H9 (cell line): ENCODE results near the gene CYP2D6. TPM values are rescaled to one million over a fixed set of nuclear protein-coding genes. Genes with fewer than 3 reads are reported as not detected.
A peak's percentile ranks its signal among the peaks of the same experiment; 100 is the strongest.

Source experiments
- DNase-seq: peaks from one replicate; pipeline ENCODE4 v3.0.0-alpha.2; 2017
- H2AFZ ChIP-seq: one replicate; pipeline ENCODE4 v1.6.1; 2013; ENCODE audit warnings: mild to moderate bottlenecking, low read length, control low read depth, moderate library complexity
- H2AK5ac ChIP-seq: 2 replicates; pipeline ENCODE4 v1.6.1; 2013; ENCODE audit warnings: low read length, control low read depth, mixed read lengths; ENCODE audit not compliant: insufficient read length
- H2BK120ac ChIP-seq: one replicate; pipeline ENCODE4 v1.6.1; 2013; ENCODE audit warnings: low read depth, mild to moderate bottlenecking, low read length, control low read depth, inconsistent platforms; ENCODE audit not compliant: poor library complexity, severe bottlenecking
- H2BK12ac ChIP-seq: 2 replicates; pipeline ENCODE4 v1.6.1; 2013; ENCODE audit warnings: low read length, control low read depth, mixed read lengths, low read depth; ENCODE audit not compliant: insufficient read length
- H2BK15ac ChIP-seq: 2 replicates; pipeline ENCODE4 v1.6.1; 2013; ENCODE audit warnings: low read depth, low read length, control low read depth
- H2BK20ac ChIP-seq: one replicate; pipeline ENCODE4 v1.6.1; 2013; ENCODE audit warnings: low read depth, mild to moderate bottlenecking, low read length, control low read depth, inconsistent platforms; ENCODE audit not compliant: poor library complexity, severe bottlenecking
- H2BK5ac ChIP-seq: 2 replicates; pipeline ENCODE4 v1.6.1; 2013; ENCODE audit warnings: low read length, control low read depth, mixed read lengths; ENCODE audit not compliant: insufficient read length
- H3K14ac ChIP-seq: 2 replicates; pipeline ENCODE4 v1.6.1; 2013; ENCODE audit warnings: low read length, control low read depth; ENCODE audit not compliant: insufficient read depth
- H3K18ac ChIP-seq: 2 replicates; pipeline ENCODE4 v1.6.1; 2013; ENCODE audit warnings: low read depth, mild to moderate bottlenecking, mixed read lengths, low read length, control low read depth; ENCODE audit not compliant: insufficient read length
- H3K23ac ChIP-seq: 2 replicates; pipeline ENCODE4 v1.6.1; 2013; ENCODE audit warnings: low read length, control low read depth, mixed read lengths, low read depth; ENCODE audit not compliant: insufficient read length
- H3K23me2 ChIP-seq: 2 replicates; pipeline ENCODE4 v1.6.1; 2013; ENCODE audit warnings: low read depth, mild to moderate bottlenecking, mixed read lengths, low read length, control low read depth; ENCODE audit not compliant: insufficient read length, poor library complexity, severe bottlenecking
- H3K27ac ChIP-seq: 2 replicates; pipeline ENCODE4 v1.5.1; 2013; ENCODE audit warnings: low read length, control low read depth, mixed read lengths, low read depth; ENCODE audit not compliant: insufficient read length
- H3K27me3 ChIP-seq: 2 replicates; pipeline ENCODE4 v1.6.1; 2013; ENCODE audit warnings: low read length, control low read depth, inconsistent platforms; ENCODE audit not compliant: insufficient read depth
- H3K4ac ChIP-seq: 2 replicates; pipeline ENCODE4 v1.6.1; 2013; ENCODE audit warnings: low read depth, mild to moderate bottlenecking, control low read depth, inconsistent platforms, low read length, moderate library complexity
- H3K4me1 ChIP-seq: 2 replicates; pipeline ENCODE4 v1.6.1; 2013; ENCODE audit warnings: low read length, control low read depth, inconsistent platforms; ENCODE audit not compliant: insufficient read depth
- H3K4me2 ChIP-seq: 2 replicates; pipeline ENCODE4 v1.6.1; 2013; ENCODE audit warnings: low read length, control low read depth, mixed read lengths; ENCODE audit not compliant: insufficient read length, insufficient read depth
- H3K56ac ChIP-seq: 2 replicates; pipeline ENCODE4 v1.6.1; 2013; ENCODE audit warnings: low read depth, mild to moderate bottlenecking, mixed read lengths, low read length, control low read depth; ENCODE audit not compliant: insufficient read length
- H3K79me1 ChIP-seq: 2 replicates; pipeline ENCODE4 v1.6.1; 2013; ENCODE audit warnings: low read depth, mild to moderate bottlenecking, moderate library complexity, low read length, control low read depth, inconsistent platforms; ENCODE audit not compliant: insufficient read depth, poor library complexity, severe bottlenecking
- H3K79me2 ChIP-seq: 2 replicates; pipeline ENCODE4 v1.6.1; 2013; ENCODE audit warnings: low read length, control low read depth, inconsistent platforms; ENCODE audit not compliant: insufficient read depth
- H3K9ac ChIP-seq: 2 replicates; pipeline ENCODE4 v1.6.1; 2013; ENCODE audit warnings: low read length, control low read depth, mixed read lengths; ENCODE audit not compliant: insufficient read length; ENCODE audit errors: extremely low read depth
- H3K9me3 ChIP-seq: one replicate; pipeline ENCODE4 v1.6.1; 2013; ENCODE audit warnings: low read depth, low read length, inconsistent platforms; ENCODE audit not compliant: control insufficient read depth
- H3T11ph ChIP-seq: one replicate; pipeline ENCODE4 v1.6.1; 2013; ENCODE audit warnings: mild to moderate bottlenecking, low read length, control low read depth, inconsistent platforms
- H4K20me1 ChIP-seq: one replicate; pipeline ENCODE4 v1.6.1; 2013; ENCODE audit not compliant: control insufficient read depth, insufficient read length, insufficient read depth
- H4K5ac ChIP-seq: 2 replicates; pipeline ENCODE4 v1.6.1; 2013; ENCODE audit warnings: low read depth, mild to moderate bottlenecking, mixed read lengths, low read length, control low read depth; ENCODE audit not compliant: insufficient read length
- H4K8ac ChIP-seq: replicated peaks from 2 replicates; pipeline ENCODE4 v1.6.1; 2013; ENCODE audit warnings: low read length, control low read depth, mixed read lengths, low read depth; ENCODE audit not compliant: insufficient read length
- H4K91ac ChIP-seq: 2 replicates; pipeline ENCODE4 v1.6.1; 2013; ENCODE audit warnings: low read depth, mild to moderate bottlenecking, moderate library complexity, mixed read lengths, low read length, control low read depth; ENCODE audit not compliant: insufficient read length
- H3K27ac Mint-ChIP-seq, 3 experiments: 2 replicates in 2 of 3; 3 replicates in 1 of 3; pipeline ENCODE4 v1.8.0; 2020 to 2021; ENCODE audit warnings: mixed read lengths in 3 of 3, mild to moderate bottlenecking in 1 of 3, moderate library complexity in 1 of 3
- H3K27me3 Mint-ChIP-seq: 2 replicates; pipeline ENCODE4 v1.8.0; 2021; ENCODE audit warnings: low read depth, mild to moderate bottlenecking, moderate library complexity, mixed read lengths
- H3K36me3 Mint-ChIP-seq, 3 experiments: 2 replicates in 2 of 3; 3 replicates in 1 of 3; pipeline ENCODE4 v1.8.0; 2020 to 2021; ENCODE audit warnings: low read depth in 3 of 3, mixed read lengths in 3 of 3; ENCODE audit not compliant: insufficient read depth in 1 of 3
- H3K4me1 Mint-ChIP-seq, 2 experiments: 2 replicates each; pipeline ENCODE4 v1.8.0; 2020; ENCODE audit warnings: mixed read lengths in 2 of 2
- H3K4me3 Mint-ChIP-seq, 2 experiments: 2 replicates in 1 of 2; 3 replicates in 1 of 2; pipeline ENCODE4 v1.8.0; 2020 to 2021; ENCODE audit warnings: mild to moderate bottlenecking in 2 of 2, mixed read lengths in 2 of 2, moderate library complexity in 1 of 2
- H3K9me3 Mint-ChIP-seq, 2 experiments: 2 replicates in 1 of 2; 3 replicates in 1 of 2; pipeline ENCODE4 v1.8.0; 2020; ENCODE audit warnings: mild to moderate bottlenecking in 2 of 2, mixed read lengths in 2 of 2, moderate library complexity in 1 of 2
- WGBS: extraction: QIAGEN DNeasy Blood & Tissue Kit; methylation state at CpG from one replicate; pipeline ENCODE4 v1.1.7; 2013; ENCODE audit warnings: missing lambda C conversion rate, low lambda C conversion rate, mixed read lengths; ENCODE audit not compliant: insufficient read length; ENCODE audit errors: extremely low coverage; 5-methylcytosine and 5-hydroxymethylcytosine counted together
- total RNA-seq: library from RNA; stranded (reverse); gene quantifications from 2 replicates; pipeline ENCODE4 v1.2.1, GENCODE V29; 2021
- TF ChIP-seq, protein P1 (sequence below): fragments of 200-600 bp; sonication (generic); conservative IDR thresholded peaks from 3 replicates; pipeline ENCODE4 v1.8.0; 2021; ENCODE audit warnings: antibody characterized with exemption, mild to moderate bottlenecking

CYP2D6 gene
- total RNA-seq, 1 experiment from 2014 or later, result 2.3 TPM

DNA sequence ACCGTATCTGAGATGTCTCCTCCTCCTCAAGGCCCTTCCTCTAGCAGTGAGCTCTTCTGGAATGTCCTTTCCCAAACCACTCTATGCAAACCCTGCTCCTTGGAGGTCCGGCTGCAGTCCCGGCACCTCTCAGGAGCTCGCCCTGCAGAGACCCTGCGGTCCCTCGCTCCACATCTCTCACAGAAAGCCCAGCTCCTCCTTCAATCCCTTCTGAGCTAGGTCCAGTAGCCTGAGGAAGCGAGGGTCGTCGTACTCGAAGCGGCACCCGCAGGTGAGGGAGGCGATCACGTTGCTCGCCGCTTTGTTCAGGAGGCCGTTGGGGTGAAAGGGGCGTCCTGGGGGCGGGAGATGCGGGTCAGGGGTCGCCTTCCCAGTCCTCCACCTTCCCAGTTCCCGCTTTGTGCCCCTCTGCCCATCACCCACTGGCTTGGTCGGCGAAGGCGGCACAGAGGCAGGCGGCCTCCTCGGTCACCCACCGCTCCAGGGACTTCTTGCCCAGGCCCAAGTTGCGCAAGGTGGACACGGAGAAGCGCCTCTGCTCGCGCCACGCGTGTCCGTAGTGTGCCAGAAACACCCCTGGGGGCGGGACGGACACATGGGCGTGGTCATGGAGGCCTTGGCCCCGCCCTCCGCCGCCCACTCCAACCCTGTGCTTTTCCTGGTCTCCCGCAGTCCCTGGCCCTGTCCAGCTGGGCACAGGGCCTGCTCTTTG, 21.5 kb upstream of the CYP2D6 start:
- Mint-ChIP-seq H3K9me3 (no peaks in the 10 kb centered on the region), H3K4me1 (peaks cover 0 to 4% of the 10 kb centered on the region in 2 experiments; a peak in 1 of 4 replicates), H3K27ac (peak overlapping the region in 2 of 3 experiments; percentile 10 to 73; a peak in 3 of 7 replicates), H3K4me3 (peak overlapping the region in 1 of 2 experiments; percentile 41; a peak in 2 of 5 replicates), H3K36me3 (peaks cover 22 to 38% (median 35%) of the 10 kb centered on the region in 3 experiments; a peak in 6 of 7 replicates), H3K27me3 (peaks cover 2% of the 10 kb centered on the region)
- TF ChIP-seq, protein P1, sequence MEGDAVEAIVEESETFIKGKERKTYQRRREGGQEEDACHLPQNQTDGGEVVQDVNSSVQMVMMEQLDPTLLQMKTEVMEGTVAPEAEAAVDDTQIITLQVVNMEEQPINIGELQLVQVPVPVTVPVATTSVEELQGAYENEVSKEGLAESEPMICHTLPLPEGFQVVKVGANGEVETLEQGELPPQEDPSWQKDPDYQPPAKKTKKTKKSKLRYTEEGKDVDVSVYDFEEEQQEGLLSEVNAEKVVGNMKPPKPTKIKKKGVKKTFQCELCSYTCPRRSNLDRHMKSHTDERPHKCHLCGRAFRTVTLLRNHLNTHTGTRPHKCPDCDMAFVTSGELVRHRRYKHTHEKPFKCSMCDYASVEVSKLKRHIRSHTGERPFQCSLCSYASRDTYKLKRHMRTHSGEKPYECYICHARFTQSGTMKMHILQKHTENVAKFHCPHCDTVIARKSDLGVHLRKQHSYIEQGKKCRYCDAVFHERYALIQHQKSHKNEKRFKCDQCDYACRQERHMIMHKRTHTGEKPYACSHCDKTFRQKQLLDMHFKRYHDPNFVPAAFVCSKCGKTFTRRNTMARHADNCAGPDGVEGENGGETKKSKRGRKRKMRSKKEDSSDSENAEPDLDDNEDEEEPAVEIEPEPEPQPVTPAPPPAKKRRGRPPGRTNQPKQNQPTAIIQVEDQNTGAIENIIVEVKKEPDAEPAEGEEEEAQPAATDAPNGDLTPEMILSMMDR, result no peak
- no peaks in the 10 kb centered on the region for H3K4me1 ChIP-seq
- no peak overlapping the region for H4K91ac ChIP-seq
- H3K4me2 ChIP-seq, result no peak overlapping the region
- no peaks in the 10 kb centered on the region for H4K20me1 ChIP-seq
- no peak overlapping the region for H3K4ac ChIP-seq
- no peak overlapping the region for H3K9ac ChIP-seq
- no peak overlapping the region for H3K23ac ChIP-seq
- no CpG with 5 or more reads among the region's 43 CpGs for WGBS
- DNase-seq, result peak; percentile 45
- H2BK5ac ChIP-seq, result no peak overlapping the region
- H3K79me1 ChIP-seq, result no peaks in the 10 kb centered on the region
- H2BK15ac ChIP-seq, result no peak overlapping the region
- H3K18ac ChIP-seq, result no peak overlapping the region
- no peaks in the 10 kb centered on the region for H3K9me3 ChIP-seq
- no peak overlapping the region for H2BK12ac ChIP-seq
- H3K14ac ChIP-seq, result no peak overlapping the region
- H3K56ac ChIP-seq, result no peak overlapping the region
- no peaks in the 10 kb centered on the region for H3K79me2 ChIP-seq
- H3K27ac ChIP-seq, result no peak overlapping the region
- no peaks in the 10 kb centered on the region for H3K23me2 ChIP-seq
- no peak overlapping the region for H4K8ac ChIP-seq
- no peaks in the 10 kb centered on the region for H3K27me3 ChIP-seq
- no peak overlapping the region for H3T11ph ChIP-seq
- no peak overlapping the region for H2AFZ ChIP-seq
- no peak overlapping the region for H2AK5ac ChIP-seq
- H2BK120ac ChIP-seq, result no peak overlapping the region
- no peak overlapping the region for H2BK20ac ChIP-seq
- H4K5ac ChIP-seq, result no peak overlapping the region
